ENCODE measurements around the gene PLEK. TPM values are rescaled to one million over a fixed set of nuclear protein-coding genes. Genes with fewer than 3 reads are reported as not detected.

The PLEK gene
- total RNA-seq, 1 donor from 2014 or later = 0.10 TPM

- Mint-ChIP-seq H3K4me3 (ENCODE audit: low read depth) (no peak overlapping the region), H3K9me3 (ENCODE audit: low read depth) (no peaks in the 10 kb centered on the region), H3K4me1 (ENCODE audit: low read depth) (no peaks in the 10 kb centered on the region), H3K36me3 (ENCODE audit: insufficient read depth) (no peaks in the 10 kb centered on the region), H3K27me3 (peaks cover 17% of the 10 kb centered on the region), H3K27ac (no peak overlapping the region)
- no peak for DNase-seq (ENCODE audit: low spot score, unreplicated experiment)
- no peak for TF ChIP-seq CTCF (IDR thresholded peaks at IDR 0.05; ENCODE audit: unreplicated experiment)
Observed at GRCh38 chr2:68426848-68427579, 61.9 kb downstream of the PLEK start.

GRCh38 chr2:68428126-68428525, 63.0 kb downstream of the PLEK start:
- no peak overlapping the region for H3K4me3 Mint-ChIP-seq (ENCODE audit: low read depth)
- no peaks in the 10 kb centered on the region for H3K36me3 Mint-ChIP-seq (ENCODE audit: insufficient read depth)
- H3K4me1 Mint-ChIP-seq (ENCODE audit: low read depth) = no peaks in the 10 kb centered on the region
- H3K9me3 Mint-ChIP-seq (ENCODE audit: low read depth) = no peaks in the 10 kb centered on the region
- DNase-seq (ENCODE audit: low spot score, unreplicated experiment) = no peak
- H3K27me3 Mint-ChIP-seq = peaks cover 20% of the 10 kb centered on the region
- TF ChIP-seq CTCF (IDR thresholded peaks at IDR 0.05; ENCODE audit: unreplicated experiment) = no peak
- H3K27ac Mint-ChIP-seq = no peak overlapping the region

- Mint-ChIP-seq H3K9me3 (ENCODE audit: low read depth) (no peaks in the 10 kb centered on the region), H3K27me3 (peaks cover 20% of the 10 kb centered on the region), H3K36me3 (ENCODE audit: insufficient read depth) (no peaks in the 10 kb centered on the region), H3K4me3 (ENCODE audit: low read depth) (no peak overlapping the region), H3K27ac (no peak overlapping the region), H3K4me1 (ENCODE audit: low read depth) (no peaks in the 10 kb centered on the region)
- no peak for DNase-seq (ENCODE audit: low spot score, unreplicated experiment)
- no peak for TF ChIP-seq CTCF (IDR thresholded peaks at IDR 0.05; ENCODE audit: unreplicated experiment)
Observed at GRCh38 chr2:68428746-68429145, 63.7 kb downstream of the PLEK start.

- peaks cover 20% of the 10 kb centered on the region for H3K27me3 Mint-ChIP-seq
- no peaks in the 10 kb centered on the region for H3K36me3 Mint-ChIP-seq (ENCODE audit: insufficient read depth)
- no peak overlapping the region for H3K4me3 Mint-ChIP-seq (ENCODE audit: low read depth)
- H3K27ac Mint-ChIP-seq = no peak overlapping the region
- no peak for TF ChIP-seq CTCF (IDR thresholded peaks at IDR 0.05; ENCODE audit: unreplicated experiment)
- H3K4me1 Mint-ChIP-seq (ENCODE audit: low read depth) = no peaks in the 10 kb centered on the region
- no peak for DNase-seq (ENCODE audit: low spot score, unreplicated experiment)
- no peaks in the 10 kb centered on the region for H3K9me3 Mint-ChIP-seq (ENCODE audit: low read depth)
Observed at GRCh38 chr2:68429311-68429826, 64.3 kb downstream of the PLEK start.

GRCh38 chr2:68431316-68431972, 66.4 kb downstream of the PLEK start:
- no peaks in the 10 kb centered on the region for H3K9me3 Mint-ChIP-seq (ENCODE audit: low read depth)
- H3K4me1 Mint-ChIP-seq (ENCODE audit: low read depth) = no peaks in the 10 kb centered on the region
- no peak overlapping the region for H3K27ac Mint-ChIP-seq
- H3K36me3 Mint-ChIP-seq (ENCODE audit: insufficient read depth) = no peaks in the 10 kb centered on the region
- peaks cover 27% of the 10 kb centered on the region for H3K27me3 Mint-ChIP-seq
- no peak for TF ChIP-seq CTCF (IDR thresholded peaks at IDR 0.05; ENCODE audit: unreplicated experiment)
- H3K4me3 Mint-ChIP-seq (ENCODE audit: low read depth) = no peak overlapping the region
- DNase-seq (ENCODE audit: low spot score, unreplicated experiment) = no peak

All from progenitor cell of endocrine pancreas (in vitro differentiated cells).